Tibial nerve (tissue), 4 donors: ENCODE results near the gene GPR4.

Experiments used
- CTCF ChIP-seq, 5 experiments: fragments of 200-600 bp in 3 of 5; fragments of 450-650 bp in 2 of 5; sonication (generic) in 3 of 5; IDR thresholded peaks; one replicate each; pipeline ENCODE4 v1.5.1; 2016 to 2019; ENCODE audit warnings: antibody characterized with exemption in 5 of 5, mild to moderate bottlenecking in 3 of 5, moderate library complexity in 2 of 5
- EP300 ChIP-seq, 2 donors: sonication (generic); formaldehyde crosslinking; IDR thresholded peaks; one replicate each; pipeline ENCODE4 v1.6.1; 2017; ENCODE audit warnings: antibody characterized with exemption in 2 of 2, mild to moderate bottlenecking in 1 of 2
- POLR2A ChIP-seq, 2 donors: fragments of 450-650 bp; IDR thresholded peaks; one replicate each; pipeline ENCODE4 v1.6.1; 2017; ENCODE audit warnings: antibody characterized with exemption in 2 of 2, mild to moderate bottlenecking in 2 of 2, moderate library complexity in 2 of 2

- TF ChIP-seq CTCF (IDR thresholded peaks at IDR 0.05), result no peak
- no peak for TF ChIP-seq EP300 (IDR thresholded peaks at IDR 0.05)
- no peak for TF ChIP-seq POLR2A (IDR thresholded peaks at IDR 0.05)
These were observed 30.6 kb upstream of the GPR4 start for GRCh38 chr19:45632468-45633196.
